OCI-M2 (cell line): Measurements from ENCODE around the gene BBOX1.
A peak's percentile ranks its signal among the peaks of the same experiment; 100 is the strongest.
"Not testable (repeated sequence)": the region's sequence is repeated elsewhere in the genome, so short reads cannot be mapped to it uniquely, and the experiment has no call there.

Experiments
- DNase-seq: peaks from one replicate; lab custom pipeline; 2025; ENCODE audit not compliant: unreplicated experiment; lab: John Stamatoyannopoulos, UW

BBOX1 gene, protein sequence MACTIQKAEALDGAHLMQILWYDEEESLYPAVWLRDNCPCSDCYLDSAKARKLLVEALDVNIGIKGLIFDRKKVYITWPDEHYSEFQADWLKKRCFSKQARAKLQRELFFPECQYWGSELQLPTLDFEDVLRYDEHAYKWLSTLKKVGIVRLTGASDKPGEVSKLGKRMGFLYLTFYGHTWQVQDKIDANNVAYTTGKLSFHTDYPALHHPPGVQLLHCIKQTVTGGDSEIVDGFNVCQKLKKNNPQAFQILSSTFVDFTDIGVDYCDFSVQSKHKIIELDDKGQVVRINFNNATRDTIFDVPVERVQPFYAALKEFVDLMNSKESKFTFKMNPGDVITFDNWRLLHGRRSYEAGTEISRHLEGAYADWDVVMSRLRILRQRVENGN

DNA sequence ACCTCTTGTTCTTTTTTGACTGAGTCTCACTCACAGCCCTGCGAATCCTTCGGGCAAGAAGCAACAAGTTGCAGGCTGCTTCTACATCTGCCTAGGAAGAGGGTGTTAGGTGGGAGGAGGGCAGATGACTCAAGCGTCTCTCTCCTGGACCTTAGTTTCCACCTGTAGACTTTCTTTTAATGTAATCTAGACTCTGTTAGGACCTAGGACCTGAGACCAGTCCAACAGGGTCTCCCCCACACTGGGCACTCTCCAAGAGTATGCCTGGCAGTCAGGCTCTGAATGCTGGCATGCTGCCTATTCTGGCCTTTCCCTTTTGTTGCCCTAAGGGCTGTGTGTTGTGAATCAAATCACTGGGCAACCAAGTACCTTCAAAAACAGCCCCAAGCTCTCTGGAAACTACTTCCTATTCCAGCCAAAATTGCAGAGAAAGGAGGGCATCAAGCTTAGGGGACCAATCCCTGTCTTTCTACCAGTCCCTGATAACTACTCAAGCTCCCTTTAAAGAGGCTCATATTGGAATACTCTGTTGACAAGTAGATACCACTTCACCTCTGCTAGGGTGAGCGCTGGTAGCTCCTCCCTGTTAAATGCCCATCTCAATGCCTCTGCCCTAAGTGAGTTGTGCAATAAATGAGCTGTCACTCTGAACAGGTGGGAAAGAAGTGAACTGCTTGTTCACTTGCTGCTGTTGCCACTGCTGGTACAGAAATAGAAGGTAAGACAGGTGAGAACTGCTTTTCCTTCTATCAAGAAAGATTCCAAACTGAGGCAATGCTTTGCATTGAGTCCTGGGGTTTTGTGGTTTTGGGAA is at the start of gene BBOX1:
Gene BBOX1, plus strand, starts transcription at position 514 of the 814 bp plus-strand sequence. CDS start 14,616 bp downstream, outside the sequence.
- DNase-seq, result no peak

DNA sequence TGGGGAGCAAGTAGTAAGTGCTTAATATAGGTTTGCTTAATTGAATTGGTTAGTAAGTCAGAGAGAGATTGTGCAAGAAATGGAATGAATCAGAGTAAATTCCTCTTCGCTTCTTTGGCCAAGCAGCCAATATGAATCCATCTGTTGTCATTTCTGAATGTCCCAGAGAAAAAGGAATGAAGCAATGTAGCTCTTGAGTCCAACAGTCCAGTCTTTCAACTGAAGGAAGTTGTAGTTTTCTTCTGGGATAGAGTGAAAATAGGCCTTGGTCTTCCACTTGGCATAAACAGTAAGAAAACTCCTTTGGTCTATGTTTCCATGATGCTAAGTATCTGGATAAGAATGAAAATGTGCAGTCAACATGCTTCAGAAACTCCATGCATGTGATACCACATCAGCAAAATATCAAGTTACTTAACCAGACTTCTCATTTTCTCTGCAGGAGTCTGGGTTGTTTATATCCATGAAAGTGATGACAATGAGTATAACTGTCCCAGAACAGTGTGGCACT is 48.5 kb upstream of the BBOX1 start:
- no peak for DNase-seq

DNA sequence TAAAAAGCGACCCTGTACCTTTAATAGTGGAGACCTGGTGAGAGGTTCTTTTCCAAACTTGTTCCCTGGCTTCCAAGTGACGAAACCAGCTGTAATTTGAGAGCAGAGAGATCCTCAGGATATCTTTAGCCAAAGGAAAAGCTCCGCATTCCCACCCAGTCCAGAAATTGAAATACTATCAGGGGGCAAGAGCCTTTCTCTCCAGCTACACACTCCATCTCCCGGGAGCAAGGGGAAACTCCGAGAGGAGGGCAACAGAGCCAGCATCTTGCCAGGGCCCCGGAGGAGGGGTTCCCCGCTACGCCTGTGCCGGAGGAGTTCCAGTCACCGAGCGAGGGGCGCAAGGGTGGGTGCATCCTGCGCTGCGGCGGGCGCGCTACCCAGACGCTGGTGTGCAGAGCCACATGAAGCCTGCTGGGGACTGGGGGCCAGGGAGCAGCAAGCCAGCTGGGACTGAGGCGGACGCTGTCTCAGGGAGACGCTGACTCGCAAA is 46.6 kb upstream of the BBOX1 start, which contains the start of gene FIBIN:
Gene FIBIN, plus strand, starts transcription at position 148 of the 493 bp plus-strand sequence. CDS start 415 bp downstream, outside the sequence.
- DNase-seq, result no peak

DNA sequence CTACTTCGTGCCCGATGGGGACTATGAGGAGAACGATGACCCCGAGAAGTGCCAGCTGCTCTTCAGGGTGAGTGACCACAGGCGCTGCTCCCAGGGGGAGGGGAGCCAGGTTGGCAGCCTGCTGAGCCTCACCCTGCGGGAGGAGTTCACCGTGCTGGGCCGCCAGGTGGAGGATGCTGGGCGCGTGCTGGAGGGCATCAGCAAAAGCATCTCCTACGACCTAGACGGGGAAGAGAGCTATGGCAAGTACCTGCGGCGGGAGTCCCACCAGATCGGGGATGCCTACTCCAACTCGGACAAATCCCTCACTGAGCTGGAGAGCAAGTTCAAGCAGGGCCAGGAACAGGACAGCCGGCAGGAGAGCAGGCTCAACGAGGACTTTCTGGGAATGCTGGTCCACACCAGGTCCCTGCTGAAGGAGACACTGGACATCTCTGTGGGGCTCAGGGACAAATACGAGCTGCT is 46.0 kb upstream of the BBOX1 start:
- DNase-seq, result no peak

DNA sequence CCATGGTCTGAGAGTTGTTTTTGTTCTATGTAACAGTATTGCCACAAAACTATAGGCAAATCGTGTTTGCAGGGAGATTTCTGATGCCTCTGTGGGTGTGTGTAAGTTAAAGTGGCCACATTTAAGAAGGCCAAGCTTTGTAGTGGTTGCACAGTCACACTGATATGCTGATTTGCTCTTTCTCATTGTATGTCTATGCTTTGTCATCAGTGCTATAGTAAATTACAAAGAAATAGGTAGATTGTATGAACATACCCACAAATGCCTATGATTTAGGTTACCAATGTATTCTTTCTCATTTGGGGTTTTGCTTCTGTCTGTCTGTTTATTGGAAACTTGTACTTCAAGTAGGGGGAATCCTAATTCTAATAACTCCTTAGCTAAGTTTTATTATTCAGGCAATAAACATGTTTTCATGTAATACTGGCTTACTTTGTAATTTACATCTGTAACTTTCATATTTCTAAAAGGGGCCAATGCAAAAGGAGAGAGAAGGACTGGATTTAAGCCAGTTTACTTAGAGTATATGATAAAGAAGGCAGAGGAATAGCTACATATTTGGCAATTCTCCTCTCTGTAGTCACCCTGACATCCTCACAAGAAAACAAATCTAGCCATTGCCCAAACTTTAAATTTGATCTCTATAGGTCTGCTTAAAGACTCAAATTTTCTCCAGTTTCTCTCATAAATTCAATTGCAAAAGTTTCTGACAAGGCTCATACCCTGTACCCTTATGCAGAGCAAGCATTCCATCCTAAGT is 44.7 kb upstream of the BBOX1 start:
- no peak for DNase-seq

DNA sequence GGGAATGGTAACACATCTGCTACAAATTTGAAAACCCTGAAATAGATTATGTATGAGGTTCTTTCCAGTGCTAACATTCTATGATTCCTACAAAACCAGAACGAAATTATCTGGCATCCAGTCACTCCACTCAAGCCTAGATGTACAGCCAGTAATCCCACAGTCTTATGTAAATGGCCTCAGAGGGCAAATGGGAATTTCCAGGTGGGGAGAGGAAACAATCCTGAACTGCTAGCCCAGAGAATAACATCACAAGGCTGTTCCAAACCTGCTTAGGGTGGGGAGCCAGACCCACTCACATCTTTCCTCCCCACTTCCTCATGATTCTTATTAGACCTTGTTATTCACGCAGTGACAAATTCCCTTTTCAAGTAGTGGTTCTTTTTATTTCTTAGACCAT is 43.2 kb upstream of the BBOX1 start:
- DNase-seq, result no peak

DNA sequence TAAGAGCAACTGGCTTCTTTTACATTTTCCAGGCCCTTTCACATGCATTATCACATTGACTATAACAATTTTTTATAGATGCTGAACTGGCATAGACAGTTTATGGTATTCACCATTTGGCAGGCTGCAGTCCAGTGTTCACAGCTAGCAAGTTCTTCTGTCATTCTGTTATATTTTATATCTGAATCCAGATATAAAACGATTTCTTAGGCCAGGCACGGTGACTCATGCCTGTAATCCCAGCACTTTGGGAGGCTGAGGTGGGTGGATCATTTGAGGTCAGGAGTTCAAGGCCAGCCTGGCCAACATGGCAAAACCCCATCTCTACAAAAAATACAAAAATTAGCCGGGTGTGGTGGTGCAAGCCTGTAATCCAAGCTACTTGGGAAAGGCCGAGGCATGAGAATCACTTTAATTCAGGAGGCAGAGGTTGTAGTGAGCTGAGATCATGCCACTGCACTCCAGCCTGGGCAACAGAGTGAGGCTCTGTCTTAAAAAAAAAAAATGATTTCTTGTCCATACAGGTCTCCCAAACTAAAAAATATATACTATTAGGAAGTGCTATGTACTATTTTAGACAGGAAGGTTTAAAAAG is 39.4 kb upstream of the BBOX1 start:
- not testable (repeated sequence) for DNase-seq

DNA sequence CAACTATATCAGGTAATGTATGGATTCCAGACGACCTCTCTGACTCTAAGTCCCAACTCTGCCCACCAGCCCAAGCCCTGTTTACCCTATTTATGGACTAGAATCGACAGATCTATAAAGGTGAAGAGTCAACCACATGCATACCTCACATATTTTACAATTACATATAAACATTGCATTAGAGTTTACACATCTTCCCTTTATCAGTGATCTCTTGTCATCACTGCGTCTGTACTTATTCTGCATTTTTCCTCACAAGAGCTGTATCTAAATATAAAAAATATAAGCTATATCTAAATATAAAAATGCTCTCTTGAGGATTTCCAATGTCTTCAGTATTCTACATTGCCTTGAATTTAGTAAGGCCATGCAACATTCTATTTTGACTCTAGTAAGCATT is 38.2 kb upstream of the BBOX1 start:
- DNase-seq, result no peak

DNA sequence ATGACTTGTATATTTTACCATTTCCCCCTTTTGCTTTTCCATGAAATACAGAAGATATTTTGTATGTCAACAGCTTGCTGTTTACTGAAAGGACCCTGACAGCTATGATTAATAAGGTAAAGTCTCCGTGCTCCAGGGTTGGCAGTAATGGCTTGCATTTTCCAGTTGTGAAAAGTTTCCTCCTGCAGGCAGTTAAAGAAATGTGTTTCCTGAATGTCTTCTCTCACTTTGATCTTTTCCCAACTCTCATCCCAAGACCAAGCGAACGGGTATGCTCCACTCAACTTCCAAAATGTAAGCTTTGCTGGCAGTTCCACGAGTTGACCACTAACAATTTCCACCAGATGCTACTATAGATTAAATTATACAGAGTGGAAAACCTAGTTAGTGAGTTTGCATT is 37.8 kb upstream of the BBOX1 start:
- DNase-seq, result no peak

DNA sequence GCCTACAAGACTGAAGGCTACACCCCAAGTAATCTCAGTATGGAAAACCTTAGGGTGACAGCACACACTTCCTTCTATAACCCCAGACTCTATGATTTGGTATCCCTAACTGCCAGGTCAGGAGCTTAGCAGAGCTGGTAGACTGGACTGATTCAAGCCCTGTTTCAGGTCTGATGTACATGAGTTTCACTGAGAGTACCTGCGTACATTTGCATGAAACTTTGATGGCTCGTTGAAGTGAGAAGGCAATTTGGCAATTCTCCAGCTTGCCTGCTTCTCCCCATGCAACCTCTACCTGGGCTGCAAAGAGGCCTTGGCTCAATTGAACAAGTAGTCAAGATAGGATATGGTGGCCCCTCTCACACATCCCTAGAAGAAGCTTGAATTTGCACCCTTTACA is 36.5 kb upstream of the BBOX1 start:
- no peak for DNase-seq

DNA sequence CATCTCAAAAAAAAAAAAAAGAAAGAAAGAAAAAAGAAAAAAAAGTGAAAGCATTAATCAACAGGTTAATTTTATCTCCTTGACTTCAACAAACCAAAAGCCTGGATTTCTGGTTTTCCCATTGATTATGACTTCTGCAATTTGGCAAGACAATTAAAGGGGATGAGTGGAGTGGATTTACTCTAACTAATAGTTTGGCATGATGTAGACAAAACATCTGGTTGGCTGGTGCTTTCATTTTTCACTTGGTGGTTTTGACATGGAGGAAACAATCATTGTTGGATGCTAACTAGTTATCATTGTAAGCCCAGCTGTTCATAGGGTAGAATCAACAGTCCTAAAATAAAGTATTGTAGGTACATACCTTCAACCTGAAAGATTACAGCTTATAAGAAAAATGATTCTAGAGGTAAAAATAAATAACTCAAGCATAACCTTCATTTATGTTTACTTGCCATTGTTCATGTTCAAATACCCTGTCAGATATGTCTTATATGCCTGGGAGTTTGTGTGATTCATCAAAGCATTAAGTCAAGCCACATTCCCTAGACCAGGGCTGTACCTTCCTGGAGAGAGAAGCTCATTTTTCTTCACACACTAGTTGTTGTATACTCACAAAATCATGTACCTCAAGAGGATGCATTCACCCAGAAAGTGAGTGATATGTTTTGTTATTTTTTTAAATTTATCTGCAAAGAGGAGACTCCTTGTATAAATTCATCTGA is 31.6 kb upstream of the BBOX1 start:
- no peak for DNase-seq

DNA sequence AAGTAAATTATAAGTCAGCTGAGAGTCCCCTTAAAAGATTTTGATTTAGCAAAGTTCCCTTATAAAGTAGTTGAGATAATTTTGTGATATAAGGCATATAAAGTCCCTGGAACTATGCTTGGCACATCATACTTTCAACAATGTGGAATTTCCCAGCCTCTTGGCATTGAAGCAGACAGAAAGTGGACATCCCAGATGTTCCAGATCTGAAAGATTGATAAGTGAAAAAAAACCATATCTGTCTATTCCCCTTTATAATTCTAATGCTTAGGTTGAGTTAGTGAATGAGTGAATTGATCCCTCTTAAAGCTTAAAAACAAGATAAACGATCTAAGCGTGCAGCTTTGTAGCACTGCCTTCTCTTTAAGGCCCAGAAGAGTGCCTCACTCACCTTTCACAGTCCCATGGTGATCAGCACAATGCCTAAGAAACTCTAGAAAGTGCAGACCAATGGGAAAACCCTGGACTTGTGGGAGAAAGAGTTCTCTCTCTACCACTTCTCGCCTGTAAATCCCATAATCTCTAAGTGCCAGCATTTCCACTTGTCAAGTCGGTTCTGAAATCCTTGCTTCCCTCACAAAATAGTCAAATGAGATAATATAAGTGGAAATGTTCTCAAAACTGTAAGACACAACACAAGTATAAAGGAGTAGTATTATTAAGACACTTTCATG is 28.9 kb upstream of the BBOX1 start:
- no peak for DNase-seq

DNA sequence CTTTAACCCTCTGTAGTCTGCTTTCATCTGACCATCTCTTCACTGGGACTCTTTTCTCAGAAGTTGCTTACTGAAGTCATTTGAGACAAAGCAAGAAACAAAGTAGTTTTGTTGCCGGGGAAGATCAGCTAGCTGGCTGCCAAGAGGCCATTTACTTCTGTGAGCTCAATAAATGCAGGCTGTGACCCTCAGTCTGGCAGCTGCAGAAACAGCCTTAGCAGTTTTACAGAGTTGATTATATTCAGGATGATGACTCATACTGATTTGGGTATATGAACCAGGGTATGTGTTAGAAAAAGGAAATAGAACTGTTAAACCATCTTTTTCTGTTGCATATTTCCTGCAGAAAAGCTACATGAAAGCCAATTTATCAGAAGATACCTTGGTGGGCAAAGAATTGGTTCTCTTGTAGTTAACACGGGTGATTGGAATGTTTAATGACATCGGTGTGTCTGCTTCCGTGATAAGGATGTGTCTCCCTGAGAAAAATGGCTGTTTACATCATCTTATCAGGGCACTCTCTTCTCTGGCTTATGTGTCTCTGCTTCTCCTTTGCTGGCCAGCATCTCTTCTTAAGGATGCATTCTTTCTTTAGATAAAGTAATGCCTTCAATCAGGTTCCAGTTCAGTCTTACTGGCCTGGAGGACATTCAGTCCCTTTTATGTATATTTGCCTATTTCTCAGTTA is 28.2 kb upstream of the BBOX1 start:
- peak; percentile 12 for DNase-seq

DNA sequence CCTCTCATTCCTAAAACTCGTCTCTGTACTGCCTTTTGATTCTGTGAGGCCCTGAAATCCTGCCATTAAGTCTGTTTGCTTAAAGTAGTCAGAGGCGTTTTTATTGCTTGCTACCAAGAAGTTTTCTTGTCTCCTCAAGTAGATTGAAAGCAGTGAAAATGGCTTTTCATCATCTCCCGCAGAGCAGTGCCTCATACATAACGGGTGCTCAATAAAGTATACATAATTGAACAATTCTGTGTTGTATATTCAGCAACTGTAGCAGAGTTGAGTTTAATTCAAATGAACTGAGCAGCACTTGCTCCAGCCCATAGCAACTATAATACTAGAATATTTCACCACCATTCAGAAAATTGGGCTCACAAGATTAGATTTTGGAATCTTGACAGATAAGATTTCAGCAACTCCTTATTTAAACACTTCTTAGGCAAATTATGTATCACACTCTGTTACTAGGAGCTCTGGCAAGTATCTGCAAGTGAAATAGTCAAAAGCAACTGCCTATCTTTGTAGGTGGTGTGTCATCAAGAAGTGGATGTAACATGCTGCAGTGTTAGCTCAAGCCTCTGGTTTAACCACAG is 26.7 kb upstream of the BBOX1 start:
- no peak for DNase-seq

DNA sequence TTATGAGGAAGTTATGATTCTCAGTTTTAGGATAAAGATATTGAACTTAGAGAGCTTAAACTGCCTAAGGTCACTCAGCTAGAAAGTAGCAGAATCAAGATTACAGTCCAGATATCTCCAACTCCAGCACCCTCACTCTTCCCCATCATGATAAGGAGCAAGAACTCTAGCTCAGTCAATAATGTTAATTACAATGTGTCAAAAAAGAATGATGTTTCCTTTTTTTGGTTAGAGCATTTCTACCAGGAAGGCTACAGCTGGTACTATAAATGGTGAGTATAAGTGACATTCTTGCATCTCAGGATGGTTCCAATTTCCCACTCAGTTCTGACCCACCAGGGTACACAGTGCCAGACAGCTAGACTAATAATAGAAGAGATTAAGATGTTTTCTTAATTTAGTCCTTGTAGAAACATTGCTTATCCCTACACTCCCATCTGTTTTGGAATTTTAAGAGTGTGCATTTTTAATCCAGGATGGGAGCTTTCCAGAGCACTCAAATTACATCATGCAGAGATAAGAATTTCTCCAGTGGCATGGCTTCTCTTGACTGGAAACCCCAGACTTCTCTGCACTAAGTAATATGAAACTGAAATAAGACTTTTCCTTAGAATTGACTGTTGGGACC is 21.6 kb upstream of the BBOX1 start:
- no peak for DNase-seq

DNA sequence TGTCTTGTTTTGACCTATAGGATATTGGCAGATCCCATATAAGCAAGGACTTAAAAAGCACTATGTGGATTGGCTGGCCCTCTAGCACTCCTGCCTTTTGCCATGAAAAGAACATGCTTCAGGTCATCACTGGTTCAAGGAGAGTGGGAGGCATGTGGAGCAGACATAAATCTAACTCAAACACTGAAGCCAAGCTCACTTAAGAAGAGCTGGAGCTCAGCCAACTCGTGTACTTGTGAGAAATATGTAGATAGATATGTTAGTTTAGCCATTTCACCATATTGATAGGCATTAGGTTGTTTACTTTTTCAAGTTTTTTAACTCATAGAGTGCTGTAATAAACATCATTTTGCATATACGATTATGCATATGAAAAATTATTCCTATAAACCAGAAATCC is 19.9 kb upstream of the BBOX1 start:
- no peak for DNase-seq

DNA sequence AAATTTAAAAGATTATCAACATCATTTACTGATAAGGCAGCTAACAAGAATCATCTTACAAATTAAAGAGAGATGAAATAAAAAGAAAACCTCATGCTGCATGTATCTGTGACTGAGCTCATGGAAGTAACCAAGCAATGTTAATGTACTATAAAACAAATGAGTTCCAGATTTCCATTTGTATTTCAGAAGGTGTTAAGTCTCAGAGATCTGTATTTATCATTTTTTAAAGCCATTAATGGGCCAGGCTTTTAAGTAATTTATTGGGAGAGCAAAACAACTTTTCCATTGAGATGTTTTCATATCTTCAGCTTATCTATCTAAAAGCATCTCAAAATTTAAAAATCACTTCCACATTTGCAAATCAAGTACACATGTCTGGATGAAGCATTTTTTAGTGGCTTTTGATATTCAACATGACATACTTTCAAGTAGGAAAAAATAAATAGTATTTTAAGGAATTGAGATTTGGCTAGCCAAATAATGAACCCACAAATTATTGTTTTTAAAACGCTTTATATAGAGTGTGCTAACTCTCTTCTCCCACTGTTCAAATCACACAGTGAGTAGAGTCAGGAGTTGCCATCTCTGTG is 17.9 kb upstream of the BBOX1 start:
- DNase-seq, result no peak

DNA sequence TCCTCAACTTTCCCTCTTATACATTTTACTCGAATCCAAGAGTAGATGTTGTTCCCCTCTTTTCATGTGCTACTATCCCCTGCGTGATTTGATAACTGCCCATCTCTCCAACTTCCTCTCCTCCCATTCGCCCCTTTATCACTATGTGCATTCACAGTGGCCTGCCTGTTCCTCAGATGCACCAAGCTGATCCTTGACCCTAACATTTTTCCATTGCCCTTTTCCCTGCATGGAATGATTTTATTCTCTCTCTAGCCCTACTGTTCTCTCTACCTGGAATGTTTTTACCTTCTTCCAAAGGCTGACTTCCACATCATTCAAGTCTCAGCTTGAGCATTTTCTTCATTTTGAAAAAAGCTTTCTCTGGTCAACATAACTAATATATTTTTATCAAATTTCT is 15.8 kb upstream of the BBOX1 start:
- no peak for DNase-seq
